GM19467 (cell line): ENCODE data around the gene COA5.
A peak's percentile ranks its signal among the peaks of the same experiment; 100 is the strongest.

ENCODE experiments used
- ATAC-seq: cut with Tn5 transposase; IDR thresholded peaks from one replicate; pipeline ENCODE4 v1.9.1; 2021; ENCODE audit warnings: mild to moderate bottlenecking, moderate library complexity; ENCODE audit not compliant: unreplicated experiment

The COA5 gene

GRCh38 chr2:98608116-98608961 lies at the start of gene COA5, which contains the start of gene UNC50:
COA5 (minus strand) TSS chr2:98608512; CDS start chr2:98608405, 107 bp downstream.
UNC50 (plus strand) TSS chr2:98608589; CDS start chr2:98609760, 1,171 bp downstream.
- peak; percentile 80 for ATAC-seq

- no peak for ATAC-seq
These were observed 48.5 kb upstream of the COA5 start for GRCh38 chr2:98656800-98657199.

GRCh38 chr2:98654699-98655495 lies 46.6 kb upstream of the COA5 start:
- ATAC-seq: no peak

GRCh38 chr2:98650998-98651397 lies 42.7 kb upstream of the COA5 start:
- no peak for ATAC-seq

- no peak for ATAC-seq
These were observed 41.7 kb upstream of the COA5 start for GRCh38 chr2:98649992-98650375.

GRCh38 chr2:98649135-98649991 lies 41.1 kb upstream of the COA5 start:
- peak; percentile 74 for ATAC-seq

GRCh38 chr2:98648451-98648850 lies 40.1 kb upstream of the COA5 start:
- no peak for ATAC-seq

GRCh38 chr2:98647636-98648035 lies 39.3 kb upstream of the COA5 start:
- ATAC-seq: no peak

GRCh38 chr2:98643496-98644100 lies 35.3 kb upstream of the COA5 start:
- ATAC-seq: no peak

- peak; percentile 80 for ATAC-seq
These were observed 29.3 kb upstream of the COA5 start for GRCh38 chr2:98637401-98638147.

GRCh38 chr2:98634406-98635092 lies 26.2 kb upstream of the COA5 start:
- ATAC-seq: no peak

GRCh38 chr2:98632351-98632750 lies 24.0 kb upstream of the COA5 start:
- ATAC-seq: no peak

- no peak for ATAC-seq
These were observed 15.3 kb upstream of the COA5 start for GRCh38 chr2:98623657-98624056.

GRCh38 chr2:98617149-98617548 lies 8.8 kb upstream of the COA5 start:
- ATAC-seq: no peak

- ATAC-seq: no peak
These were observed 7.2 kb upstream of the COA5 start for GRCh38 chr2:98615481-98615880.

- ATAC-seq: no peak
These were observed 5.9 kb upstream of the COA5 start for GRCh38 chr2:98614024-98614739.

GRCh38 chr2:98608962-98609604 lies 771 bp upstream of the COA5 start:
- no peak for ATAC-seq

- ATAC-seq: no peak
These were observed 584 bp downstream of the COA5 start for GRCh38 chr2:98607741-98608115.
